Smooth muscle cell (in vitro differentiated cells): Measurements from ENCODE around the gene MAB21L2. TPM values are rescaled to one million over a fixed set of nuclear protein-coding genes. Genes with fewer than 3 reads are reported as not detected.

Source experiments
- DNase-seq: peaks from one replicate; lab custom pipeline; 2025; ENCODE audit not compliant: unreplicated experiment; lab: John Stamatoyannopoulos, UW
- H2AFZ ChIP-seq: fragments of 200-600 bp; sonication (generic); 2 replicates; pipeline ENCODE4 v1.6.0; 2016; ENCODE audit warnings: antibody characterized with exemption, low read depth, mild to moderate bottlenecking
- H3F3A ChIP-seq: fragments of 200-600 bp; sonication (generic); 2 replicates; pipeline ENCODE4 v1.6.0; 2017; ENCODE audit warnings: antibody characterized with exemption, low read depth
- H3K27ac ChIP-seq: fragments of 200-600 bp; sonication (generic); 2 replicates; pipeline ENCODE4 v1.5.1; 2016; ENCODE audit warnings: low read depth, mild to moderate bottlenecking
- H3K27me3 ChIP-seq: fragments of 200-600 bp; sonication (generic); 2 replicates; pipeline ENCODE4 v1.6.1; 2016; ENCODE audit warnings: low read depth, mild to moderate bottlenecking
- H3K36me3 ChIP-seq: fragments of 200-600 bp; sonication (generic); 2 replicates; pipeline ENCODE4 v1.5.1; 2016; ENCODE audit warnings: low read depth
- H3K4me1 ChIP-seq: fragments of 200-600 bp; sonication (generic); 2 replicates; pipeline ENCODE4 v1.5.1; 2016; ENCODE audit warnings: low read depth
- H3K4me2 ChIP-seq: fragments of 200-600 bp; sonication (generic); 2 replicates; pipeline ENCODE4 v1.6.0; 2016; ENCODE audit warnings: mild to moderate bottlenecking
- H3K4me3 ChIP-seq: fragments of 200-600 bp; sonication (generic); 2 replicates; pipeline ENCODE4 v1.5.1; 2016; ENCODE audit warnings: mild to moderate bottlenecking
- H3K79me2 ChIP-seq: fragments of 200-600 bp; sonication (generic); 2 replicates; pipeline ENCODE4 v1.6.0; 2016; ENCODE audit warnings: low read depth, mild to moderate bottlenecking
- H3K9ac ChIP-seq: fragments of 200-600 bp; sonication (generic); 2 replicates; pipeline ENCODE4 v1.6.0; 2016; ENCODE audit warnings: low read depth
- H3K9me3 ChIP-seq: fragments of 200-600 bp; sonication (generic); replicated peaks from 2 replicates; pipeline ENCODE4 v1.5.1; 2016; ENCODE audit warnings: low read depth
- H4K20me1 ChIP-seq: fragments of 200-600 bp; sonication (generic); 2 replicates; pipeline ENCODE4 v1.6.0; 2016; ENCODE audit warnings: low read depth
- WGBS: methylation state at CpG from one replicate; pipeline ENCODE4 v1.1.7; 2016; ENCODE audit warnings: low lambda C conversion rate; 5-methylcytosine and 5-hydroxymethylcytosine counted together
- polyA plus RNA-seq: library from polyadenylated mRNA; unstranded; fragments of >200 nt; fragmentation: Nextera tagmentation; extraction: Ambion mirVana; gene quantifications from 2 replicates; pipeline ENCODE4 v1.2.1, GENCODE V29; 2016
- total RNA-seq: library from RNA; depleted of rRNA; stranded (reverse); fragments of >200 nt; gene quantifications from 2 replicates; pipeline ENCODE4 v1.2.3, GENCODE V29; 2014
- TF ChIP-seq, protein P1 (sequence below): fragments of 200-600 bp; sonication (generic); IDR thresholded peaks from 2 replicates; pipeline ENCODE4 v1.5.1; 2017; ENCODE audit warnings: borderline replicate concordance, mild to moderate bottlenecking, antibody characterized with exemption; ENCODE audit not compliant: insufficient read depth, poor library complexity, severe bottlenecking

The MAB21L2 gene
- total and polyA plus RNA-seq, 2 experiments from 2014 or later, result 0.17 to 1.7 TPM

- H3K27me3 ChIP-seq, result no peaks in the 10 kb centered on the region
- no peak overlapping the region for H3K9ac ChIP-seq
- no peaks in the 10 kb centered on the region for H3K36me3 ChIP-seq
- no peak overlapping the region for H2AFZ ChIP-seq
- peaks cover 9% of the 10 kb centered on the region for H3K4me1 ChIP-seq
- no peaks in the 10 kb centered on the region for H3K9me3 ChIP-seq
- H4K20me1 ChIP-seq, result no peaks in the 10 kb centered on the region
- H3K79me2 ChIP-seq, result no peaks in the 10 kb centered on the region
- no peaks in the 10 kb centered on the region for H3F3A ChIP-seq
- no peak overlapping the region for H3K4me3 ChIP-seq
- no peak overlapping the region for H3K27ac ChIP-seq
- DNase-seq, result no peak
- TF ChIP-seq, protein P1, sequence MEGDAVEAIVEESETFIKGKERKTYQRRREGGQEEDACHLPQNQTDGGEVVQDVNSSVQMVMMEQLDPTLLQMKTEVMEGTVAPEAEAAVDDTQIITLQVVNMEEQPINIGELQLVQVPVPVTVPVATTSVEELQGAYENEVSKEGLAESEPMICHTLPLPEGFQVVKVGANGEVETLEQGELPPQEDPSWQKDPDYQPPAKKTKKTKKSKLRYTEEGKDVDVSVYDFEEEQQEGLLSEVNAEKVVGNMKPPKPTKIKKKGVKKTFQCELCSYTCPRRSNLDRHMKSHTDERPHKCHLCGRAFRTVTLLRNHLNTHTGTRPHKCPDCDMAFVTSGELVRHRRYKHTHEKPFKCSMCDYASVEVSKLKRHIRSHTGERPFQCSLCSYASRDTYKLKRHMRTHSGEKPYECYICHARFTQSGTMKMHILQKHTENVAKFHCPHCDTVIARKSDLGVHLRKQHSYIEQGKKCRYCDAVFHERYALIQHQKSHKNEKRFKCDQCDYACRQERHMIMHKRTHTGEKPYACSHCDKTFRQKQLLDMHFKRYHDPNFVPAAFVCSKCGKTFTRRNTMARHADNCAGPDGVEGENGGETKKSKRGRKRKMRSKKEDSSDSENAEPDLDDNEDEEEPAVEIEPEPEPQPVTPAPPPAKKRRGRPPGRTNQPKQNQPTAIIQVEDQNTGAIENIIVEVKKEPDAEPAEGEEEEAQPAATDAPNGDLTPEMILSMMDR, result no peak
- no peak overlapping the region for H3K4me2 ChIP-seq
- 96% methylated on average over 5 of the region's 5 CpGs for WGBS
Observed at GRCh38 chr4:150569384-150569987, 12.5 kb upstream of the MAB21L2 start.

GRCh38 chr4:150569998-150570535 lies 11.9 kb upstream of the MAB21L2 start:
- no peaks in the 10 kb centered on the region for H3F3A ChIP-seq
- no peaks in the 10 kb centered on the region for H4K20me1 ChIP-seq
- no peaks in the 10 kb centered on the region for H3K36me3 ChIP-seq
- no peak overlapping the region for H3K4me2 ChIP-seq
- H3K79me2 ChIP-seq, result no peaks in the 10 kb centered on the region
- H3K27me3 ChIP-seq, result no peaks in the 10 kb centered on the region
- peaks cover 9% of the 10 kb centered on the region for H3K4me1 ChIP-seq
- DNase-seq, result no peak
- H2AFZ ChIP-seq, result no peak overlapping the region
- no peak overlapping the region for H3K4me3 ChIP-seq
- no peak overlapping the region for H3K9ac ChIP-seq
- TF ChIP-seq, protein P1, result no peak
- no peak overlapping the region for H3K27ac ChIP-seq
- H3K9me3 ChIP-seq, result no peaks in the 10 kb centered on the region
- 93% methylated on average over 4 of the region's 4 CpGs for WGBS

DNA sequence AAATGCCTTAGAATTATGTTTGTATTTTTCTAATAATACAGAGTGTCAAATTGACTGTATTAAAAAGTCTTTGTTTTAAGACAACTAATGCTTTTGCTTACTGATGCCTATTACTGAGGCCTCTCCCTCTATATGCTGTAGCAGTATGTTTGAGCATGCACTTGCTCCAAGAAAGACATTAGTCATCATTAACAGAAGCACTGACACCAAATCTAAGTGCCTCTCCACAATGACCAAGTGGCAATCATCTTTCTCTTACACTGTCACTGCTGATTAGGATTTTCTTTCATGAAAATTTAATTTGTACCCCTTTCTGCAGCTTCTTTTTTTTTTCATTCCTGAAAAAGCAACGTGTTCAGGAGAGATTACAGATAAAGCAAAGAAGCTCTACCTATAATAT lies 11.1 kb upstream of the MAB21L2 start:
- TF ChIP-seq, protein P1, result no peak
- Histone ChIP-seq H3F3A (no peaks in the 10 kb centered on the region), H3K4me2 (no peak overlapping the region), H3K4me3 (no peak overlapping the region), H3K27me3 (peaks cover under 1% of the 10 kb centered on the region), H3K4me1 (peaks cover 9% of the 10 kb centered on the region), H3K27ac (no peak overlapping the region), H4K20me1 (no peaks in the 10 kb centered on the region), H3K9me3 (no peaks in the 10 kb centered on the region), H2AFZ (no peak overlapping the region), H3K79me2 (no peaks in the 10 kb centered on the region), H3K36me3 (no peaks in the 10 kb centered on the region), H3K9ac (no peak overlapping the region)
- WGBS, result 76% methylated on average over 1 of the region's 1 CpG
- DNase-seq, result no peak
